ENCODE results near the gene LGI4.

The LGI4 gene

GRCh38 chr19:35134601-35135242 is at the start of gene LGI4:
LGI4 (minus strand) TSS chr19:35135059; CDS start chr19:35134680, 379 bp downstream.
- no peak for DNase-seq (ENCODE audit: low read depth)
- no peak for TF ChIP-seq CTCF (conservative IDR thresholded peaks at IDR 0.05; ENCODE audit: low read length)
- H3K4me3 ChIP-seq (ENCODE audit: low read length), result no peak within 1 kb of the TSS

- no peak for TF ChIP-seq CTCF (conservative IDR thresholded peaks at IDR 0.05; ENCODE audit: low read length)
- H3K4me3 ChIP-seq (ENCODE audit: low read length), result no peak overlapping the region
- DNase-seq (ENCODE audit: low read depth), result no peak
These were observed 49.4 kb upstream of the LGI4 start for GRCh38 chr19:35184267-35184666.

DNA sequence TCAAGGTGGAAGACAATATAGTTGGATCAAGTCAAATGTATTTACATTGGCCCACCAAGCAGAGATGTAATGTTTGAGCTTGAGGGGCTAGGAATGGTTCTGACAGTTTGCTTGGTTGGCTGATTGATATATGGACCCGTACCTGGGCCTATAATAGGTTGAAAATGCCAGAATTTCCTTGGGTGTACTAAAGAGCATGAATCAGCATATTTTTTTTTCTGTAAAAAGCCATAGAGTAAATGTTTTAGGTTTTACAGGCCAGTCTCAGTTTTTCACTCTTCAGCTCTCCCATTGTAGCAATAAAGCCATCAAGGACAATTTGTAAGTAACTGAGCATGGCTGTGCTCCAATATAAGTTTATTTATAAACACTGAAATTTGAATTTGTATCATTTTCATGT is 46.5 kb upstream of the LGI4 start:
- no peak for TF ChIP-seq CTCF (conservative IDR thresholded peaks at IDR 0.05; ENCODE audit: low read length)
- no peak for DNase-seq (ENCODE audit: low read depth)
- no peak overlapping the region for H3K4me3 ChIP-seq (ENCODE audit: low read length)

DNA sequence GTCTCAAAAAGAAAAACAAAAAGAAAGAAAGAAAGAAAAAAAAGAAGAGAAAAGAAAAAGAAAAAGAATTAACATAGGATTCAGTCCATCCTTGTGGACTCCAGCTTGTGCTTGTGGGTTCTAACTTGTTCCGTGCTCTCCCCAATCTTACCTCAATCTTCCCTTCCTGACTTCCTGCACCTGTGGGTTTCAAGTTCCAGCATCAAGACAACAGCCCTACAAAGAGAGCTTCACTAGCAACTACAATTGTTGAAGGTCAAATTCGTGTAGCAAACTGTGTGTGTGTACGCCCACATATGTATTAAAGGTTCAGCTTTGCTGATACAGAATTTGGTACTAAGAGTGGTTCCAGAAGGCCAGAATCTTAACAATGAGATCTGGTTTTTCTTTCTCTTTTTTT is 45.0 kb upstream of the LGI4 start:
- H3K4me3 ChIP-seq (ENCODE audit: low read length), result no peak overlapping the region
- DNase-seq (ENCODE audit: low read depth), result no peak
- no peak for TF ChIP-seq CTCF (conservative IDR thresholded peaks at IDR 0.05; ENCODE audit: low read length)

GRCh38 chr19:35178701-35179100 is 43.8 kb upstream of the LGI4 start:
- no peak for TF ChIP-seq CTCF (conservative IDR thresholded peaks at IDR 0.05; ENCODE audit: low read length)
- no peak overlapping the region for H3K4me3 ChIP-seq (ENCODE audit: low read length)
- DNase-seq (ENCODE audit: low read depth), result peak; percentile 69

GRCh38 chr19:35177377-35178274 is 42.8 kb upstream of the LGI4 start:
- no peak for TF ChIP-seq CTCF (conservative IDR thresholded peaks at IDR 0.05; ENCODE audit: low read length)
- no peak for DNase-seq (ENCODE audit: low read depth)
- H3K4me3 ChIP-seq (ENCODE audit: low read length), result no peak overlapping the region

- H3K4me3 ChIP-seq (ENCODE audit: low read length), result no peak overlapping the region
- no peak for TF ChIP-seq CTCF (conservative IDR thresholded peaks at IDR 0.05; ENCODE audit: low read length)
- DNase-seq (ENCODE audit: low read depth), result no peak
These were observed 41.3 kb upstream of the LGI4 start for GRCh38 chr19:35176181-35176570.
